GM19397 (cell line): Measurements from ENCODE around the gene DENND4A.
"Not testable (repeated sequence)": the region's sequence is repeated elsewhere in the genome, so short reads cannot be mapped to it uniquely, and the experiment has no call there.

ENCODE experiments used
- ATAC-seq: cut with Tn5 transposase; IDR thresholded peaks from one replicate; pipeline ENCODE4 v1.9.1; 2021; ENCODE audit warnings: mild to moderate bottlenecking, moderate library complexity; ENCODE audit not compliant: unreplicated experiment

DENND4A gene

DNA sequence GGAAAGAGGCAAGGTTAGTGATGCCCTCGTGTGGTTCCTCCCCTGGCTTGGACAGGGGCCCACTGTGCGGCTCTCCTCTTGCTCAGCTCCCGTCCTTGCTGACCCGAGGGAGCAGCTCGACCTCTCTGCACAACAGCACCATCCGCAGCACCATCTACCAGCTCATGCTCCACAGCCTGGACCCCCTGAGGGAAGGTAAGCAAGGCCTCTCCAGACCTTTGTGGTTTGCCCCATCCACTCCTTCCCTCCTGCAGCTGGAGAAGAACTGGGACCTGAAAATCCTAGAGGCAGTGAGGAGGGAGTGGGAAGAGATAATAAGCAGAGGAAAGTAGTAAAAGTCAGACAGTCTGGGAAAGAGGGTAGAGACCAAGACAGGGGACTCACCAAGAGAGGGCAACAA is 152.6 kb downstream of the DENND4A start:
- ATAC-seq, result no peak

DNA sequence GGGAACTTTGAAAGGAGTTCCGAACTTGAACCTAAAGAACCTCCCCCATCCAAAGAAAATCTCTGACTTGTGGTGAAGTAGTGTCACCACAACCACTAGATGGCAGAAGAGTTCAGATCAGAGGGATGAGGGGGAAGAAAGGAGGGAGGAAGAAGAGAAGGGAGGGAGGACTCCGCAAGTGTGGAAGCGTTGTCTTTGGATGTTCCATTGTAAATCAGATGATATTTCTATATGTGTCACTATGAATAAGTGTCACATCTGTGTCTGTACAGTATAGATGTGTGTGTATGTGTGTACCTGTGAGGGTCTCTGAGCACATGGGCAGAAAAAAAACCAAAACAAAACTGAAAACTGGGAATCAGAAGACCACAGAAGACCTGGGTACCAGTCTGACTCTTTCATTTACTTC is 153.4 kb downstream of the DENND4A start:
- no peak for ATAC-seq

DNA sequence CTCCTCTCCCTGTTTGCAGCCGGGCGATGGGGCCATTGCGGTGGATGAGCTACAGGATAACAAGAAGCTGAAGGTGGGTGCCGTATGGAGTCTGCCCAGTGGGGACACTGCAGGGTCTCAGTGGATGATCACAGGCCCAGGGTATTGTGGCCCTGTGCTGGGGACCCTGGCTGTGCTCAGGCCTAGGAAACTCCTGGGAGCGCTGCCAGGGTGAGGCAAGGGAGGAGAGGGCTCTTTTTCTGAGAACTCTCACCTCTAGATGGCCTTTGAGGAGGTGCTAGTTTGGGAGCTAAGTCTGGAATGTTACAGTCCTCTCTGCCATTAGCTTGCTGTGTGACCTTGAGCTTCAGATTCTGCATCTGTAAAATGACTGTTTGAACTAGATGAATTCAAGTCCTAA is 154.0 kb downstream of the DENND4A start:
- ATAC-seq, result no peak

DNA sequence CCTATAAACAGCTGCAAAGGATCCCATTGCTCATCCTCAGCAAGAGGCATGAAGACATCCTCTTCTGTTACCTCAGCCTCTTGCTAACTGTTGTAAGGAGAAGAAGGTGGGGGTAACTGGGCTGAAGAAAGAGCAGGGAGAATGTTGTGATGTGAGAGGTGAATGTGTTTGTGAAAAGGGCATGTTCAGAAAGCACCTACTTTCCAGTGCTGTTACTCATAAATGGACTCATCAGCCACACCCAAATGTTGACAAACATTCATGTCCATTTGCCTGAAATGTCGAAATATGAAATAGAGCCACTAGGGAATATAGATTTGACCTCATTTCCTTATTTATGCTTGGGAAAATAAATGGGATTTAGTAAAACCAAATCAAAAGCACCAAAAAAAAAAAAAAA is 157.7 kb downstream of the DENND4A start:
- ATAC-seq, result no peak

DNA sequence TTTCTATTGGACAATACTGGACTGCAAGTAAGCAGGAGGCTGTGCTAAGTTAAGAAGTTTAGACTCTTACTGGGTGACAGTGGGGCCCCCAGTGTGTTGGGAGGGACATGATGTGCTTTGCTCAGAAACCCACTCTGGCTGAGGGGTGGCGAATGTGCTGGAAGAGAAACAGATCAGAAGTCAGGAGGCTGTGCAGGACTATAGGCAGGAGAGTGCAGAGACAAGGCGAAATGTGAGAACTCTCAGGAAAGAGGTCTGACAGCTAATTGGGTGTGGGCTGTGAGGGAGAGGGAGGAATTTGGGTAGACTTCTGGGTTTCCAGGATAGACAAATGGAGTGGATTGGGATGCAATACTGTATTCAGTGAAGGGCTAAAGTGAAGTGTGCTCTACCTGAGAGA is 158.3 kb downstream of the DENND4A start:
- ATAC-seq, result no peak

DNA sequence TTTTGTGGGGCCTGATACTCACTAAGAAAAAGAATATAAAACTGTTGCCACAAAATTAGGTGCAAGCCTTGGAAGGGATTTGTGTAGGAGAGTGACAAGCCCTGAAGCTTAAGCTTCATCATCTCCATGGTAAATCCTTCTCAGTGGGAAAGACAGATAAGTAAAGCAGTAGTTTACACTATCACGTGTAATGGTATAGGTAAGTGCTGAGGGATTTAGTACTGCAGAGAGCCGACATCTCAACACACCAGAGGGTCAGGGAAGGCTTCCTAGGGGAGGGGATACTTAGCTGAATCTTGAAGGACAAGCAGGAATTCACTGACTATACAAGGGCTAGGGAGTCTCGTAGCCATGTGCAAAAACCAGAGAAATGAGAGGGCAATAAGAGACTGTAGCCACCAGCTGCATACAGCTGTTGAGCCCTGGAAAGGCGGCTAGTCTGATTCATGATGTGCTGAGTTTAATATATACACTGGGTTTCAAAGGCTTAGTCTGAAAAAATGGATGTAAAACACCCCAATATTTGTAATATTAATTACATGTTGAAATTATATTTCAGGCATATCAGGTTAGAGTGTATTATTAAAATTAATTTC is 159.2 kb downstream of the DENND4A start:
- no peak for ATAC-seq

DNA sequence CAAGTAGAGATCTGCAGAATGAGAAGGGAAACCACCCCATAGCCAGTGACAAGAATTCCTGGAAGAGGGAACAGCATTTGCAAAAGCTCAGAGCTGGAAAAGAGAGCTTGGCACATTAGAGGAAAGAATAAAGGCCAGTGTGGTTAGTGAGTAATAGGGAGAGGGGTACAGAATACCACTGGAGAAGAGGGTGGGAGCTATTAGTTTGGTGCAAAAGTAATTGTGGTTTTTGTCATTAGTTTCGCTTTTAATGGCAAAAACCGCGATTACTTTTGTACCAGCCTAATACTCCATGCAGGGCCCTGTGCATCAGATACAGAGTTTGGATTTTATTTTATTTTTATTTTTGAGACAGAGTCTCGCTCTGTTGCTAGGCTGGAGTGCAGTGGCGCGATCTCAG is 160.6 kb downstream of the DENND4A start:
- no peak for ATAC-seq

DNA sequence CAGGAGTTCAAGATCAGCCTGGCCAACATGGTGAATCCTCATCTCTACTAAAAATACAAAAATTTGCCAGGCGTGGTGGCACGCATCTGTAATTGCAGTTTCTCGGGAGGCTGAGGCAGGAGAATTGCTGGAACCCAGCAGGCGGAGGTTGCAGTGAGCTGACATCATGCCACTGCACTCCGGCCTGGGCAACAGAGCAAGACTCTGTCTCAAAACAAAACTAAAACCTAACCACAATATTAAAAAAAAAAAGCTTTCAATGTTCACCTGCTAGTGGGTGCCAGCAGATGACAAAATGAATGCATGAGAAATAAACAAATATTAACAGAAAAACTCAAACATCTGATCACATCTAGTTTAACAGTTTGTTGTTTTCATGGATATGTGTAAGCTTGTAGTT is 161.3 kb downstream of the DENND4A start:
- no peak for ATAC-seq

DNA sequence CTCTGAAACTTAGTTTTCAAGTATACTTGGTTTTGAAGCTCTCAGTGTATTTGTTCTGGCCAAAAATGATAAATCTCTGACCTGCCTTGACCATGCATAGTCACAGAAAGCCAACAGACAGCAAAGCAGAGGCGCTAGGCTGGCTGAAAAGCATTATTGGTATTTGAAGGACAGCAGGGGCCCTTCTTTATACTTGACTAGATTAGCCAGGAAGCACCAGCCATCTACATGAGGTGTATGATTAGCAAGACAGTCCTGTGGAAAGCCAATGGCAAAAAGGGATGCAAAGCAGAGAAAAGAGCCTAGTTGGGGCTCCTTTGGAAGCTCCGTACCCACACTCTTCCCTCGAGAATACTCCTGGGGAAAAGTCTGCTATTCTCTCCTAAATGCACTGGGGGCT is 162.5 kb downstream of the DENND4A start:
- no peak for ATAC-seq

DNA sequence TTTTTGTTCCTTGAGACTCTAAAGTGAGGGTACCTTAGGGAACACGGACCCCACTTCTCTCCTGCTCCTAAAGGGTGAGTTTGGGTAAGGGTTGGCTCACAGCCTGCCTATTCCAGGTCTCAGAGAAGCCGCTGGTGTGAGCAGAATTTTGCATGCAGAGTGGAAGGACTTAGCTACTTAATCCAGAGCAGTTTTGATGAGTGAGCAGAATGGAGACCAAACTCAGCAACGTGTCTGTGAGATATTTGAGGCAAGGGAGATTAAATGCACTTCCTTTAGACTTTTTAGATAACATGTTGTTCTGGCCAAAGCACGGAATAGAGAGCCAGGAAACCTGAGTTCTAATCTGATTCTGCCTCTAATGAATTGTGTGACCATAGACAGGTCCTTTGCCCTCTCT is 165.2 kb downstream of the DENND4A start:
- no peak for ATAC-seq

DNA sequence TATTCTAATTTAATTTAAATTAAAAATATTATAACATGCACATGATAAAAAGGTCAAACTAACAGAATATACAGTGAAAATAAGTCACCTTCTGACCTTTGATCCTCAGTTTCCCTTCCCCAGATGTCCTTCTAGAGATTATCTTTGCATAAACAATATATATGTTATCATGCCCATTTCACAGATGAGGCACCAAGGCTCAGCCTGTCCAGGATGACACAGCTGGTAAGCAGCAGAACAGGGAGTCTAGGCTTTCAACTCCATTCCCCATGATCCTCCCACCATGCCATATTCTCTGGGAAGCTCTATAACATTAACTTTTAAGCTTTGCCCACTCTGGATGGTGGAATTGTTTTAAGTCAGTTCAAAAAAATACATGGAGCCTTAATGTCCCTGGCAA is 169.0 kb downstream of the DENND4A start:
- ATAC-seq, result no peak

DNA sequence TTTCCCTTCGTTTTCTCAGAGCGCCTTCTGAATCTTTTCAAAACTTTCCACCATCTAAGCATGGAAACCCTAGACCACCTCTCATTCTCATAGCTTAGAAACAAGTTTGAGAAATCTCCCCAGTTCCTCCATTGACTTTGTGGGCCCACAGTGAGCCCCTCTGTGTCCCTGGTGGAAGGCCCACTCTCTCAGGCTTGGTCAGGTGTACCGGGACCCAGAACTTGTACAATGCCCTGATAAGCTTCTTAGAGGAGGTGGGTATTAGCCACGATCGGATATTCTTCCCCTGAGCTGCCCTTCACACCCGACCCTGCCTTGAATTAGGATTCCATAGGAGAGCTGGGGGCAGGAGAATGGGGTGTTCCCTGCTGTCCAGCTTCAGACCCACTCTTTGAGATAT is 170.5 kb downstream of the DENND4A start, which contains the start of gene SLC24A1:
SLC24A1 (plus strand) TSS at position 301 of the 400 bp plus-strand sequence. CDS start 2,143 bp downstream, outside the sequence.
- no peak for ATAC-seq

DNA sequence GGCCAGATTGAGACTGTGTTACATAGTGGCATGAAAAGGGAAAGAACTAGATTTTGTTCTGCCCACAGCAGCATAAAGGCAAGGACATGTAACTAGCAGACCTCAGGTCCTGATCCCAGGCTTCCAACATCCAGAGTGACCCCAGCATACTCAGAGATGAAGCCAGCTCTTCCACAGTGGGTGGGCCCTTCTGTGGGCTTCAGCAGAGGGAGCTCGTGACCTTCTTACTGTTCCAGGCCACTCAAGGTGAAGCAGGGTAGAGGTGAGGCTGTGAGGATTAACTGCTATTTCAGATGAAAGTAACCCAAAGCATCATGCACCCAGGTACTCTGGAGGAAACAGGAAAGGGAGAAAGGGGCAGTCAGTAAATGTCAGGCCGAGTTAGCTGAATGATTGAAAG is 171.3 kb downstream of the DENND4A start:
- no peak for ATAC-seq

DNA sequence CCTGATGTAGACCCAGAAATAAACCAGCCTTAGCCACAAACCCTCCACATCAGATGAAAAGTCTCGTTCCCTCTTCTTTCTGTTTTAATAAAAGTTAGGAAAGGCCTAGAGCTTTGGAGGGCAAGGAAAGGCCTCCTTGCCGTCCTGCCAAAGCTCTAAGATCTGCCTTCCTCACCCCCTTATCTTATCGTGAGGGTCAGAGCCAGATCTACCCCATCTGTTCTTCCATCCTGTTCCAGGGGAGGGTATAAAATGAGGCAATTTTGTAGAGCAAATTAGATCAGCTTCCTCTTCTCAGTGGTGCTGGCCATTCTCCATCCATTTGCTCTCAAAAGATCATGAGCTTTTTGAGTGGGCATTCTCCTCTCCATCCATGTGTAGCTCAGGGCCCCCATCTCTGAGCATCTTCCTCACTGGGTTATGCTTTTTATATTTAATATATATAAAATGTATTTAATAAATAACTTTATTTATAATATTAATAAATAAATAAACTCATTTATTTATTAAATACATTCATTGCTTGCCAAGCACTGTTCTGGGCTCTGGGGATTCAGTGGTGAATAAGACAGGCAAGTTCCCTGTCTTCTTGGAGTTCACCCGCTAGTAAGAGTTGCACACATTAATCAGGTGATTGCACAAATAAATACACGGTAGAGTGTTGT is 172.3 kb downstream of the DENND4A start:
- no peak for ATAC-seq

DNA sequence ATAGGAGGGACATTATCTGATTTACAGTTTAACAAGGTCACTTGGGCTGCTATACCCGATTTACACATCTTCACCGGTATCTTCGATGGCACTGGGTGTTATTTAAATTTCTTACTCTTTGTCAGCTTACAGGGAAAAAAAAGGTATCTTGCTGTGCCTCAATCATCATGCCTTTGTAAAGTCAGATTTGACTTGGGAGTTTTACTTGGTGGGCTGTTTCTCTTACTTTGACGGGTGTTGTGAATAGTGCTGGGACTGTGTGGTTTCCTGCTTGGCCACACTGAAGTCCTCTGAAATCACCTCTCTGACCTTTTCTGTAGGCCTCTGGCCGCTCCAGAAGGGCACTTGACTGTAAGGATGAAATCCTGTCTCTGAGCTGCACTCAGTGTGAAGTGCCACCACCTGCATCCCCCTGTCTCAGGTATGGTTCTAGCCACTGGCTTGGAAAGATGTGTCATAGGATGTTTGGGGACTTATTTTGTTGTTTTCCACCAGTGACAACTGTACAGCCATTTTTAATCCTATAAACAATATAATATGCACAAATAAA is 173.5 kb downstream of the DENND4A start:
- no peak for ATAC-seq

DNA sequence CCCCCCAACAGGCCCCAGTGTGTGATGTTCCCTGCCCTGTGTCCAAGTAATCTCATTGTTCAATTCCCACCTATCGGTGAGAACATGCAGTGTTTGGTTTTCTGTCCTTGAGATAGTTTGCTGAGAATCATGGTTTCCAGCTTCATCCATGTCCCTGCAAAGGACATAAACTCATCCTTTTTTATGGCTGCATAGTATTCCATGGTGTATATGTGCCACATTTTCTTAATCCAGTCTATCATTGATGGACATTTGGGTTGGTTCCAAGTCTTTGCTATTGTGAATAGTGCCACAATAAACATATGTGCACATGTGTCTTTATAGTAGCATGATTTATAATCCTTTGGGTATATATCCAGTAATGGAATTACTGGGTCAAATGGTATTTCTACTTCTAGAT is 176.2 kb downstream of the DENND4A start:
- not testable (repeated sequence) for ATAC-seq

DNA sequence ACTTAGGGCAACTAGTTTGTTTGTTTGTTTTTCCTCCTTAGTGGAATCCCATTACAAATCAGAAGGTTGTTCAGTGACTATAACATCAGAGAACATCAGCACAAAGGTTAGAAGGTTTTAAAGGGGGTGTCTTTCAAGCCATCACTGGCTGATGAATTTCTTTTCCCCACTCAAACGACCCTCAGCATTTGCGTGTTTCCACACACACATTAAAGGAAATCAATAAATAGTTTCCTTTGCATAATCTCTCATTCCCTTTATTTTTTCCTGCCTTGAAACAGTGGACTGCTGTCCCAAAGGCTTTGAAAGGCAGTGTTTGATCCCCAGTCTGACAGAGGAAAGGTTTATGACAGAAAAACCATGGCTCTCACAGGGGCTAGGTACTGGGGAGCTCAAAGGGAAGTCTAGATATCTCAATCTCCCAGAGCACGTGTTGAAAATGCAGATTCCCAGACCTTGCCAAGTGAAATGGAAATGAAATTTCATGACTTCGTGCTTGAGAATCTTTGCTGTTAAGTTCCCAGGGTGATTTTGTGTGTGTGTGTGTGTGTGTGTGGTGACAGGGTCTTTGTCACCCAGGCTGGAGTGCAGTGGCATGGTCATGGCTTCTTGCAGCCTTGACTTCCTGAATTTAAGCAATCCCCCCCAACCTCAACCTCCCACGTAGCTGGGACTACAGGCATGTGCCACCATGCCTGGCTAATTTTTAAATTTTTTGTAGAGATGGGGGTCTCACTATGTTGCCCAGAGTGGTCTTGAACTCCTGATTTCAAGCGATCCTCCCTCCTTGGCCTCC is 178.9 kb downstream of the DENND4A start:
- ATAC-seq, result no peak

DNA sequence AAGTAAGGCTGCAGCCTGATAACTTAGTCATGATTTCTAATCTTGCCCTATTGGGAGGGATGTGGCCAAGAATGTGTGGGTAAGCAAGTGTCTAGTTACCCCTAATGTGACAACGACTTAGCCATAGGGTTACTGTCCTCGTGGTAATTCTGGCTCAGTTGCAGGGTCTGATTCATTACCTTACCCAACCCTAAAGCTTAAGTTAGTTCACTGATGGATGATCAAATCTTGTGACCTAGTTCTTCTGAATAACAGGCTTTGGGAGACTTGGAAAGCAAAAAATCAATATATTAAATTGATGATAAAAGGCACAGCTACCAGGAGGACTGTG is 179.5 kb downstream of the DENND4A start:
- no peak for ATAC-seq

DNA sequence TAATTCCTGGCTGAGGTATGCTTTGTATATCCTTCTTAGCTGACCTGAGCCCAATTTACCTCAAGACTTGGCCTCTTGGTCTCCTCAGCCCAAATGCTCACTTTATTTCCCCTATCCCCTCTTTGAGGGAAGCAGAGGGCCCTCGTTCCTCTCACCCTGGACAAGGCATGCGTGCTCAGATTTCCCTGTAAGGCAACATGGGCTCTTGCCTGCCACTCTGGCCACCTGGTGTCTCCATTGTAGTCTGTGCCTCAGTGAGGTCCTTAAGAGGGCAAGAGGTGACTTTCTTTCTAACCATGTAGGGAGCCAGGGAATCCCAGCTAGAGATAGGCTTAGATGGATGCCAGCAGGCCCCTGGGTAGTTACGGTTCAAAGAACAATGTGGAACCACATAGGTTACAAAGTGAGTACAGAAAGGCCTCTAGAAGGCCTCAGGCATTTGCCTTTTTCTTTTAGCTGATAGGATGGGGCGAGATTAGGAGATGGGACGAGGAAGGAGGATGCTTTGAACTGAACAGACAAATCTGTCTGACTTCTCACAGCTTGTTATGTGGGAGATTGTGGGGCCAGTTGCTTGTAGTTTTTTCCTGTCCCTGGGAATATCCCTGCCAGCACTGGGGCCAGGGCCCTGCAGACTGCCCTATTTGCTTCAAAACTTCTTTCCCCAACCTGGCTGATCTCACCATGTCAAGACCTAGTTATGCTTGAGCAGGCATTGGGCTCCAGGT is 180.0 kb downstream of the DENND4A start:
- no peak for ATAC-seq

DNA sequence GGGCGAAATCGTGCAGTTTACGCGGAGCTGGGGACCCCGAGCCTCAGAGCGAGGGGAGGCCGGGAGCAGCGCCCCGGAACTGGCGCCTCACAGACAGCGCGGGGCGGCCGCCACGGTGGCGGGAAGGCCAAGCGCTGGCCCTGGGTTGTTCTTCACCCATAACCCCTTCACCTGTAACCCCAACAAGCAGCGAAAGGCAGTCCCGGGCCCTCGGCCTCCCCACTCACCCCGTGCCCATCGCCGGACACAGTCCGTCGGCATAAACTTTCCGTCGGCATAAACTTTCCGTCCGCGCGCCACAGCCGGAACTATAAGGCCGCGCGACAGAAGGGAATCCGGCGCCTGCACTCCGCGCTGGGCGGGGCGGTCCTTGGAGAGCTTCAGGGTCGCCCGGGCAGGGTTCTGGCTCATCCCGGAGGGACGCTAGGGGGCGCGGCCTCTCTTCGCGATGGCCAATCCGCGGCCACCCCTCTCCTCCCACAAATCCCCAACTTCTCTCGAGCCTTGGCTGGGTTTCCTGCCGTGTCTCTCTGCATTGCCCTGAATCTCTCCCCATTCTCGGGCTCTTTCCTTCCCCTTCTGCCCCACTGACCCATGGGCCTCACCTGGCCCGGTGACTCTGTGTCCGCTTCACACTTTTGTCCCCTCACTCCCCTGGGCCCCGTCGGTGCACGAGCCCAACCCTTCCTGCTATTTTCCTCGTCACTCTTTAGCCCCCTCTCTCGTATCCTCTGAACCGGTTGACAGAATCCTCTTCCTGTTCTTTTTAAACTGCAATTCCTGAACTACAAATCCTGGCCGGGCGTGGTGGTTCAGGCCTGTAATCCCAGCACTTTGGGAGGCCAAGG is 181.0 kb downstream of the DENND4A start, which contains the start of gene INTS14:
INTS14 (minus strand) TSS at position 261 of the 848 bp plus-strand sequence. CDS start 3,751 bp downstream, outside the sequence.
- peak; percentile 95 for ATAC-seq
